ENCODE results near the gene FNIP1. TPM values are rescaled to one million over a fixed set of nuclear protein-coding genes. Genes with fewer than 3 reads are reported as not detected.

The FNIP1 gene
- total and polyA plus RNA-seq, 2 of the 13 experiments (the other 11 are each of a cell fraction or from before 2014, with no cell fraction given) = 10.9 to 29.3 TPM

- TF ChIP-seq, protein P1, sequence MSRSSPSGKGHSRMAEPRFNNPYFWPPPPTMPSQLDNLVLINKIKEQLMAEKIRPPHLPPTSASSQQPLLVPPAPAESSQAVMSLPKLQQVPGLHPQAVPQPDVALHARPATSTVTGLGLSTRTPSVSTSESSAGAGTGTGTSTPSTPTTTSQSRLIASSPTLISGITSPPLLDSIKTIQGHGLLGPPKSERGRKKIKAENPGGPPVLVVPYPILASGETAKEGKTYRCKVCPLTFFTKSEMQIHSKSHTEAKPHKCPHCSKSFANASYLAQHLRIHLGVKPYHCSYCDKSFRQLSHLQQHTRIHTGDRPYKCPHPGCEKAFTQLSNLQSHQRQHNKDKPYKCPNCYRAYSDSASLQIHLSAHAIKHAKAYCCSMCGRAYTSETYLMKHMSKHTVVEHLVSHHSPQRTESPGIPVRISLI (CRISPR knock-in tag; IDR thresholded peaks at IDR 0.05; ENCODE audit: borderline replicate concordance) = no peak
- TF ChIP-seq NCOR1 (IDR thresholded peaks at IDR 0.05; ENCODE audit: borderline replicate concordance, low read length) (peak; percentile 70; the same call in 1 of the 2 replicates), TAF1 (CRISPR knock-in tag; IDR thresholded peaks at IDR 0.05) (no peak), NFE2L1 (CRISPR knock-in tag; IDR thresholded peaks at IDR 0.05; ENCODE audit: borderline replicate concordance) (no peak), SKI (IDR thresholded peaks at IDR 0.05; ENCODE audit: partially characterized antibody) (peak; percentile 53), ASH2L (IDR thresholded peaks at IDR 0.05; ENCODE audit: insufficient read length, low read depth, low read length) (peak; percentile 78), SMAD3 (CRISPR knock-in tag; IDR thresholded peaks at IDR 0.05) (peak; percentile 41; the same call in 1 of the 2 replicates), ZNF713 (CRISPR knock-in tag; IDR thresholded peaks at IDR 0.05) (no peak), ZNF775 (CRISPR knock-in tag; IDR thresholded peaks at IDR 0.05; ENCODE audit: borderline replicate concordance) (0 out of 2 replicates have a peak, but pooled peaks have one; percentile 38), ZKSCAN1 (IDR thresholded peaks at IDR 0.05; ENCODE audit: low read length) (peak; percentile 99), FOXP1 (IDR thresholded peaks at IDR 0.05) (0 out of 2 replicates have a peak, but pooled peaks have one; percentile 44), FOXP1 (CRISPR knock-in tag; IDR thresholded peaks at IDR 0.05) (peak; percentile 80; the same call in 1 of the 2 replicates), CEBPG (CRISPR knock-in tag; IDR thresholded peaks at IDR 0.05) (peak; percentile 84), YY1 (IDR thresholded peaks at IDR 0.05; ENCODE audit: insufficient read depth, insufficient replicate concordance, low read depth, low read length) (no peak), GMEB2 (CRISPR knock-in tag; IDR thresholded peaks at IDR 0.05; ENCODE audit: low read depth) (no peak), ONECUT2 (CRISPR knock-in tag; IDR thresholded peaks at IDR 0.05) (no peak), ERF (CRISPR knock-in tag; IDR thresholded peaks at IDR 0.05) (0 out of 2 replicates have a peak, but pooled peaks have one; percentile 18), ZBTB25 (CRISPR knock-in tag; IDR thresholded peaks at IDR 0.05) (peak; percentile 58), HDAC2 (CRISPR knock-in tag; IDR thresholded peaks at IDR 0.05) (peak; percentile 61; the same call in 1 of the 2 replicates), HDAC1 (CRISPR knock-in tag; IDR thresholded peaks at IDR 0.05) (no peak), HMG20A (CRISPR knock-in tag; IDR thresholded peaks at IDR 0.05; ENCODE audit: borderline replicate concordance) (peak; percentile 58; the same call in 1 of the 2 replicates), NR2C2 (CRISPR knock-in tag; IDR thresholded peaks at IDR 0.05; ENCODE audit: borderline replicate concordance) (peak; percentile 41; the same call in 1 of the 2 replicates), CREM (IDR thresholded peaks at IDR 0.05) (peak; percentile 51; the same call in 1 of the 2 replicates), CREM (CRISPR knock-in tag; IDR thresholded peaks at IDR 0.05) (no peak)
- TF ChIP-seq, protein P2, sequence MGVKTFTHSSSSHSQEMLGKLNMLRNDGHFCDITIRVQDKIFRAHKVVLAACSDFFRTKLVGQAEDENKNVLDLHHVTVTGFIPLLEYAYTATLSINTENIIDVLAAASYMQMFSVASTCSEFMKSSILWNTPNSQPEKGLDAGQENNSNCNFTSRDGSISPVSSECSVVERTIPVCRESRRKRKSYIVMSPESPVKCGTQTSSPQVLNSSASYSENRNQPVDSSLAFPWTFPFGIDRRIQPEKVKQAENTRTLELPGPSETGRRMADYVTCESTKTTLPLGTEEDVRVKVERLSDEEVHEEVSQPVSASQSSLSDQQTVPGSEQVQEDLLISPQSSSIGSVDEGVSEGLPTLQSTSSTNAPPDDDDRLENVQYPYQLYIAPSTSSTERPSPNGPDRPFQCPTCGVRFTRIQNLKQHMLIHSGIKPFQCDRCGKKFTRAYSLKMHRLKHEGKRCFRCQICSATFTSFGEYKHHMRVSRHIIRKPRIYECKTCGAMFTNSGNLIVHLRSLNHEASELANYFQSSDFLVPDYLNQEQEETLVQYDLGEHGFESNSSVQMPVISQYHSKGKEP (CRISPR knock-in tag; IDR thresholded peaks at IDR 0.05) = no peak
These were observed 166.4 kb downstream of the FNIP1 start (continued) for GRCh38 chr5:131630208-131630962.

Measured in HepG2 (cell line).